Measurements from ENCODE around the gene CCDC85B.
A peak's percentile ranks its signal among the peaks of the same experiment; 100 is the strongest.
"Not testable (repeated sequence)": the region's sequence is repeated elsewhere in the genome, so short reads cannot be mapped to it uniquely, and the experiment has no call there.

The CCDC85B gene

GRCh38 chr11:65888163-65888814, 2.2 kb upstream of the CCDC85B start, which contains the start of gene FIBP:
Gene FIBP (minus strand): TSS chr11:65888471. CDS start chr11:65888418, 53 bp downstream.
- Histone ChIP-seq H3K4me1 (ENCODE audit: control insufficient read depth, insufficient read depth, low read length) (peaks cover 31% of the 10 kb centered on the region), H3K27me3 (ENCODE audit: control insufficient read depth, insufficient read depth, low read length) (no peaks in the 10 kb centered on the region), H3K4me3 (ENCODE audit: low read length) (peak within 1 kb of the TSS; percentile 94), H3K36me3 (ENCODE audit: control insufficient read depth, insufficient read depth, low read length) (peaks cover 15% of the 10 kb centered on the region), H3K9ac (ENCODE audit: low read length) (peak within 1 kb of the TSS; percentile 82), H3K27ac (ENCODE audit: low read depth, low read length) (peak within 1 kb of the TSS; percentile 94)

DNA sequence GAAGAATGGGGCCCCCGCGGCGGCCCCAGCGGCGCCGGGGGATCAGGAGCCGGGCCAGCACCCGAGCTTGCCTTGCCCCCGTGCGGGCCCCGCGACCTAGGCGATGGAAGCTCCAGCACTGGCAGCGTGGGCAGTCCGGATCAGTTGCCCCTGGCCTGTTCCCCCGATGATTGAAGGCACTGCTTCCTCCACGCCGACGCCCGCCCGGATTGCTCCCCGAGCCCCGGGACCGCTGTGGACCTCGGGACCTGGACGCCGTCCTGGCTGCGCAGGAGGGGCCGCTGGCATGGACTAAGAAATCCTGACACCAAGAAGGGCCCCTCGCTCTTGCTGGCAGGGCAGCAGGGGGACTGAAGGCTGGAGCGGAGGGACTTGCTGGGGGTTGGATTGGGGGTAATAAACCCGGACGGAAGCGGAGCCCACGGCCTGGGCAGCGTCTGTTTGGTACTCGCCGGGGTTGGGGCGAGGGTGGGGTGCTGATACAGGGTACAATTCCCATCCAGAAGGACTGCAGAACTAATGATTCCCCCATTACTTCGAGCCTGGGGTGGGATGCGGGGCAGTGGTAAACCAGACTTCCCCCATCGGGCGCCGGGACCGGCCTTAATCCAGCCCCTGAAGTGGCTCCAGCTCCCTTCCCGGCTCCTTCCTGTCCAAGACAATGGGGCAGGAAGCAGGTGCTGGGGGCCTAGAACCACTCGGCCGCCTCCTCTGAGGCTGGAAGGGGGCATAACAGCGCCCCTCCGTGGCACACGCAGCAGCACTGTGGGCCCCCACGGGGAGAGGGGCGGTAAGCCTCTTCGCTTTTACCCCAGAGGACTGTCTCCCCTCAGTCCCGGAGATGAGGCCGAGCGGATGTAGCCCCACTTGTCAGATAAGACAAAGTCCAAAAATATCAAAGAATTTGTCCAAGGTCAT, 1.0 kb downstream of the CCDC85B start:
- H3K4me3 ChIP-seq (ENCODE audit: low read length), result peak overlapping the region; percentile 81
- peaks cover under 1% of the 10 kb centered on the region for H3K36me3 ChIP-seq (ENCODE audit: control insufficient read depth, insufficient read depth, low read length)
- peak overlapping the region; percentile 95 for H3K27ac ChIP-seq (ENCODE audit: low read depth, low read length)
- no peak overlapping the region for H3K9ac ChIP-seq (ENCODE audit: low read length)
- H3K4me1 ChIP-seq (ENCODE audit: control insufficient read depth, insufficient read depth, low read length), result peaks cover 37% of the 10 kb centered on the region
- H3K27me3 ChIP-seq (ENCODE audit: control insufficient read depth, insufficient read depth, low read length), result no peaks in the 10 kb centered on the region

GRCh38 chr11:65892137-65892540, 1.7 kb downstream of the CCDC85B start:
- not testable (repeated sequence) for H3K9ac ChIP-seq (ENCODE audit: low read length); H3K36me3 ChIP-seq (ENCODE audit: control insufficient read depth, insufficient read depth, low read length); H3K27me3 ChIP-seq (ENCODE audit: control insufficient read depth, insufficient read depth, low read length)
- peak overlapping the region; percentile 81 for H3K4me3 ChIP-seq (ENCODE audit: low read length)
- peaks cover 37% of the 10 kb centered on the region for H3K4me1 ChIP-seq (ENCODE audit: control insufficient read depth, insufficient read depth, low read length)
- H3K27ac ChIP-seq (ENCODE audit: low read depth, low read length), result peak overlapping the region; percentile 95

- peaks cover 31% of the 10 kb centered on the region for H3K4me1 ChIP-seq (ENCODE audit: control insufficient read depth, insufficient read depth, low read length)
- H3K9ac ChIP-seq (ENCODE audit: low read length), result no peak overlapping the region
- peak overlapping the region; percentile 95 for H3K27ac ChIP-seq (ENCODE audit: low read depth, low read length)
- no peaks in the 10 kb centered on the region for H3K27me3 ChIP-seq (ENCODE audit: control insufficient read depth, insufficient read depth, low read length)
- no peaks in the 10 kb centered on the region for H3K36me3 ChIP-seq (ENCODE audit: control insufficient read depth, insufficient read depth, low read length)
- peak overlapping the region; percentile 35 for H3K4me3 ChIP-seq (ENCODE audit: low read length)
Measured at GRCh38 chr11:65892661-65893317, 2.3 kb downstream of the CCDC85B start.

DNA sequence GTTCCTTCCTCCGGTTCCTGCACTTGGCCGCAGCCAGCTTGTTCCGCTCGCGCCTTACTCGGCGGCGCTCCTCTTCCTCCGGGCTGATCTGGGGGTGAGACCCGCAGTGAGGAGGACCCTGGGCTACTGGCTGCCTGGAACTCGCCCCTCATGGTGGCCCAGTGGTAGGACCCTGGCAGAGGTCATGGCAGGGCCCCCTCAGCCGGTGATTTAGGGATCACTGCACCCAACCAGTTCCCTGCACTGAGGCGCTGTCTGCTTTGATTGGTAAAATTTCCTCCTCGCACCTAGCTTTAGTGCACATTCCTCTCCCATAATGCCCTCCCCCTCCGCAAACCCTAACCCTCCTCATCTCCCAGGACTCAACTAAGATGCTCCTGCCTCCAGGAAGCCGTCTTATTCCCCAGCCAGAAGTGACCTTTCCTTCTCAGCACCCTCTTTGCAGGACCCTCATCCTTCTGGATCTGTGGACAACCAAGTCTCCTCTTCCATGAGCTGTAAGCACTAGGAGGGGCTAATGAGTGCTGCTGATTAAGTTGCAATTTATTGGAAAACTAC, 3.6 kb downstream of the CCDC85B start:
- no peaks in the 10 kb centered on the region for H3K36me3 ChIP-seq (ENCODE audit: control insufficient read depth, insufficient read depth, low read length)
- peak overlapping the region; percentile 32 for H3K4me3 ChIP-seq (ENCODE audit: low read length)
- peaks cover 3% of the 10 kb centered on the region for H3K27me3 ChIP-seq (ENCODE audit: control insufficient read depth, insufficient read depth, low read length)
- H3K27ac ChIP-seq (ENCODE audit: low read depth, low read length), result peak overlapping the region; percentile 68
- peaks cover 31% of the 10 kb centered on the region for H3K4me1 ChIP-seq (ENCODE audit: control insufficient read depth, insufficient read depth, low read length)
- H3K9ac ChIP-seq (ENCODE audit: low read length), result peak overlapping the region; percentile 43

- H3K27me3 ChIP-seq (ENCODE audit: control insufficient read depth, insufficient read depth, low read length), result peaks cover 9% of the 10 kb centered on the region
- no peak overlapping the region for H3K27ac ChIP-seq (ENCODE audit: low read depth, low read length)
- no peak overlapping the region for H3K9ac ChIP-seq (ENCODE audit: low read length)
- H3K4me3 ChIP-seq (ENCODE audit: low read length), result no peak overlapping the region
- no peaks in the 10 kb centered on the region for H3K36me3 ChIP-seq (ENCODE audit: control insufficient read depth, insufficient read depth, low read length)
- H3K4me1 ChIP-seq (ENCODE audit: control insufficient read depth, insufficient read depth, low read length), result peaks cover 22% of the 10 kb centered on the region
Measured at GRCh38 chr11:65895482-65895981, 5.1 kb downstream of the CCDC85B start.

- Histone ChIP-seq H3K27ac (ENCODE audit: low read depth, low read length) (no peak overlapping the region), H3K4me3 (ENCODE audit: low read length) (no peak overlapping the region), H3K4me1 (ENCODE audit: control insufficient read depth, insufficient read depth, low read length) (peaks cover 22% of the 10 kb centered on the region), H3K9ac (ENCODE audit: low read length) (no peak overlapping the region), H3K36me3 (ENCODE audit: control insufficient read depth, insufficient read depth, low read length) (no peaks in the 10 kb centered on the region), H3K27me3 (ENCODE audit: control insufficient read depth, insufficient read depth, low read length) (peaks cover 9% of the 10 kb centered on the region)
Measured at GRCh38 chr11:65896034-65896999, 5.8 kb downstream of the CCDC85B start.

DNA sequence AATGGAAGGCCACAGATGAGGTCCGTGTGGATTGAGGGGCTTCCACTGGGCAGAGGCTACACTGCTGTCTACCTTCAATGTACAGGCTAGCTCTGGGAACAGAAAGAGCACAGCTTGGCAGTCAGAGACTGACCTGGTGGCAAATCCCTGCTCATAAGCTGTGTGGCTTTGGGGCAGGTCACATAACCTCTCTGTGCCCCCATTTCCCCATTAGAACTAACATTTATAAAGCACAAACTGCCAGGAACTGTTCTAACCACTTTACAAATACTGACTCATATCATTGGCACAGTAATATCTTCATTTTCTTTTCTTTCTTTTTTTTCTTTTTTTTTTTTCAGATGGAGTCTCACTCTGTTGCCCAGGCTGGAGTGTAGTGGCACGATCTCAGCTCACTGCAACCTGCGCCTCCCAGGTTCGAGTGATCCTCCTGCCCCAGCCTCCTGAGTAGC, 6.6 kb downstream of the CCDC85B start:
- H3K27ac ChIP-seq (ENCODE audit: low read depth, low read length), result no peak overlapping the region
- peaks cover 18% of the 10 kb centered on the region for H3K4me1 ChIP-seq (ENCODE audit: control insufficient read depth, insufficient read depth, low read length)
- no peaks in the 10 kb centered on the region for H3K36me3 ChIP-seq (ENCODE audit: control insufficient read depth, insufficient read depth, low read length)
- peaks cover 9% of the 10 kb centered on the region for H3K27me3 ChIP-seq (ENCODE audit: control insufficient read depth, insufficient read depth, low read length)
- no peak overlapping the region for H3K9ac ChIP-seq (ENCODE audit: low read length)
- H3K4me3 ChIP-seq (ENCODE audit: low read length), result no peak overlapping the region

- no peaks in the 10 kb centered on the region for H3K36me3 ChIP-seq (ENCODE audit: control insufficient read depth, insufficient read depth, low read length)
- no peak overlapping the region for H3K9ac ChIP-seq (ENCODE audit: low read length)
- no peak overlapping the region for H3K27ac ChIP-seq (ENCODE audit: low read depth, low read length)
- peaks cover 9% of the 10 kb centered on the region for H3K27me3 ChIP-seq (ENCODE audit: control insufficient read depth, insufficient read depth, low read length)
- H3K4me3 ChIP-seq (ENCODE audit: low read length), result peak overlapping the region; percentile 58
- H3K4me1 ChIP-seq (ENCODE audit: control insufficient read depth, insufficient read depth, low read length), result peaks cover 3% of the 10 kb centered on the region
Measured at GRCh38 chr11:65898656-65899355, 8.3 kb downstream of the CCDC85B start.

GRCh38 chr11:65899356-65900124, 9.1 kb downstream of the CCDC85B start:
- no peak overlapping the region for H3K9ac ChIP-seq (ENCODE audit: low read length)

More at GRCh38 chr11:65899356-65900124, 9.1 kb downstream of the CCDC85B start:
- H3K4me1 ChIP-seq (ENCODE audit: control insufficient read depth, insufficient read depth, low read length), result peaks cover 3% of the 10 kb centered on the region
- H3K36me3 ChIP-seq (ENCODE audit: control insufficient read depth, insufficient read depth, low read length), result no peaks in the 10 kb centered on the region
- H3K27ac ChIP-seq (ENCODE audit: low read depth, low read length), result no peak overlapping the region
- H3K4me3 ChIP-seq (ENCODE audit: low read length), result peak overlapping the region; percentile 58
- H3K27me3 ChIP-seq (ENCODE audit: control insufficient read depth, insufficient read depth, low read length), result peaks cover 9% of the 10 kb centered on the region
